NAMALWA (cell line): ENCODE data around the gene INTS6.
"Not testable (repeated sequence)": the region's sequence is repeated elsewhere in the genome, so short reads cannot be mapped to it uniquely, and the experiment has no call there.

Experiments
- DNase-seq: peaks from one replicate; pipeline ENCODE4 v3.0.0-alpha.2; 2015; ENCODE audit warnings: low spot score

The INTS6 gene

GRCh38 chr13:51453959-51454703 is 1.3 kb upstream of the INTS6 start:
- DNase-seq, result no peak

GRCh38 chr13:51453207-51453958 is 547 bp upstream of the INTS6 start:
- DNase-seq, result peak; percentile 89

- peak; percentile 88 for DNase-seq
These were observed 1.1 kb downstream of the INTS6 start for GRCh38 chr13:51451467-51452360.

- DNase-seq, result no peak
These were observed 1.7 kb downstream of the INTS6 start for GRCh38 chr13:51451134-51451466.

GRCh38 chr13:51449018-51449417 is 3.8 kb downstream of the INTS6 start:
- no peak for DNase-seq

GRCh38 chr13:51444922-51445321 is 7.9 kb downstream of the INTS6 start:
- DNase-seq, result peak; percentile 18

GRCh38 chr13:51440381-51440780 is 12.5 kb downstream of the INTS6 start:
- no peak for DNase-seq

GRCh38 chr13:51437550-51438127 is 15.2 kb downstream of the INTS6 start:
- no peak for DNase-seq

- DNase-seq, result peak; percentile 54
These were observed 17.7 kb downstream of the INTS6 start for GRCh38 chr13:51435002-51435578.

GRCh38 chr13:51432576-51432975 is 20.3 kb downstream of the INTS6 start:
- DNase-seq, result no peak

GRCh38 chr13:51426982-51427381 is 25.9 kb downstream of the INTS6 start:
- no peak for DNase-seq

GRCh38 chr13:51425410-51426042 is 27.3 kb downstream of the INTS6 start:
- no peak for DNase-seq

GRCh38 chr13:51423766-51424165 is 29.1 kb downstream of the INTS6 start:
- DNase-seq, result no peak

GRCh38 chr13:51422484-51422883 is 30.4 kb downstream of the INTS6 start:
- no peak for DNase-seq

GRCh38 chr13:51420681-51421490 is 31.9 kb downstream of the INTS6 start:
- peak; percentile 17 for DNase-seq

- peak; percentile 58 for DNase-seq
These were observed 33.7 kb downstream of the INTS6 start for GRCh38 chr13:51419001-51419636.

- no peak for DNase-seq
These were observed 35.1 kb downstream of the INTS6 start for GRCh38 chr13:51417716-51418115.

GRCh38 chr13:51416107-51416506 is 36.7 kb downstream of the INTS6 start:
- no peak for DNase-seq

GRCh38 chr13:51415339-51415738 is 37.5 kb downstream of the INTS6 start:
- not testable (repeated sequence) for DNase-seq

GRCh38 chr13:51412431-51412830 is 40.4 kb downstream of the INTS6 start:
- DNase-seq, result no peak
